GM20431 (cell line): Measurements from ENCODE around the gene SIGLEC1.

Source experiments
- in situ Hi-C: fragments of 300-500 bp; cut with MseI, MboI; formaldehyde crosslinking; loops from one replicate; pipeline ENCODE4 v1.15.0; 2020; ENCODE audit warnings: low sequenced_read_pairs; ENCODE audit not compliant: unreplicated experiment

The SIGLEC1 gene

GRCh38 chr20:3663858-3664257, 48.5 kb downstream of the SIGLEC1 start:
- in situ Hi-C loops: no loop called here

GRCh38 chr20:3663031-3663701, 49.2 kb downstream of the SIGLEC1 start, which contains the start of gene GFRA4:
GFRA4 (minus strand) TSS chr20:3663399; CDS start chr20:3663399, 0 bp downstream.
- in situ Hi-C loops: no loop called here
